ENCODE data around the gene SPCS2. TPM values are rescaled to one million over a fixed set of nuclear protein-coding genes. Genes with fewer than 3 reads are reported as not detected.
"Not testable (repeated sequence)": the region's sequence is repeated elsewhere in the genome, so short reads cannot be mapped to it uniquely, and the experiment has no call there.

SPCS2 gene
- total RNA-seq, 6 donors from 2014 or later = 15.5 to 150 (median 89.0) TPM

- DNase-seq = no peak
- no peaks in the 10 kb centered on the region for H3K9me3 ChIP-seq
- 67 to 78% methylated on average over 2 of the region's 2 CpGs for WGBS, 2 donors
- TF ChIP-seq POLR2A (IDR thresholded peaks at IDR 0.05) = no peak
- no peak for TF ChIP-seq EP300 (IDR thresholded peaks at IDR 0.05)
- TF ChIP-seq POLR2AphosphoS5 (IDR thresholded peaks at IDR 0.05) = no peak
- no peak for TF ChIP-seq CTCF (IDR thresholded peaks at IDR 0.05)
- H3K27ac ChIP-seq = no peak overlapping the region
- peaks cover 22 to 56% (median 30%) of the 10 kb centered on the region in 4 donors for H3K4me1 ChIP-seq
- no peaks in the 10 kb centered on the region for H3K27me3 ChIP-seq
- no peak for ATAC-seq (ENCODE audit: low FRiP score in 2 of 2)
- H3K4me3 ChIP-seq = no peak overlapping the region
- peaks cover 0 to 7% (median 0%) of the 10 kb centered on the region in 4 donors for H3K36me3 ChIP-seq
Observed at GRCh38 chr11:74952752-74953151, 3.7 kb downstream of the SPCS2 start.

GRCh38 chr11:74953451-74953850 is 4.4 kb downstream of the SPCS2 start:
- Histone ChIP-seq H3K27me3 (no peaks in the 10 kb centered on the region), H3K4me3 (no peak overlapping the region), H3K4me1 (peaks cover 27 to 51% (median 29%) of the 10 kb centered on the region in 4 donors), H3K36me3 (peaks cover 0 to 10% (median 0%) of the 10 kb centered on the region in 4 donors), H3K27ac (no peak overlapping the region), H3K9me3 (no peaks in the 10 kb centered on the region)
- TF ChIP-seq POLR2AphosphoS5 (IDR thresholded peaks at IDR 0.05) (no peak), EP300 (IDR thresholded peaks at IDR 0.05) (no peak), POLR2A (IDR thresholded peaks at IDR 0.05) (no peak), CTCF (IDR thresholded peaks at IDR 0.05) (no peak)
- no peak for ATAC-seq (ENCODE audit: low FRiP score in 2 of 2)
- 93 to 94% methylated on average over 5 of the region's 5 CpGs for WGBS, 2 donors
- no peak for DNase-seq

GRCh38 chr11:74954199-74954598 is 5.1 kb downstream of the SPCS2 start:
- H3K36me3 ChIP-seq = peaks cover 0 to 10% (median 0%) of the 10 kb centered on the region in 4 donors
- ATAC-seq (ENCODE audit: low FRiP score in 2 of 2) (no peak), DNase-seq (no peak)
- no peak overlapping the region for H3K4me3 ChIP-seq
- H3K9me3 ChIP-seq = no peaks in the 10 kb centered on the region
- peaks cover 28 to 50% (median 31%) of the 10 kb centered on the region in 4 donors for H3K4me1 ChIP-seq
- 91 to 100% methylated on average over 1 of the region's 1 CpG for WGBS, 2 donors
- TF ChIP-seq EP300 (IDR thresholded peaks at IDR 0.05) (no peak), CTCF (IDR thresholded peaks at IDR 0.05) (no peak), POLR2AphosphoS5 (IDR thresholded peaks at IDR 0.05) (no peak), POLR2A (IDR thresholded peaks at IDR 0.05) (no peak)
- H3K27me3 ChIP-seq = no peaks in the 10 kb centered on the region
- no peak overlapping the region for H3K27ac ChIP-seq

- no peak for TF ChIP-seq POLR2A (IDR thresholded peaks at IDR 0.05)
- Histone ChIP-seq H3K27ac (no peak overlapping the region), H3K4me1 (peaks cover 13 to 29% (median 21%) of the 10 kb centered on the region in 4 donors), H3K4me3 (no peak overlapping the region), H3K36me3 (peaks cover 0 to 14% (median 0%) of the 10 kb centered on the region in 4 donors), H3K27me3 (no peaks in the 10 kb centered on the region), H3K9me3 (no peaks in the 10 kb centered on the region)
- WGBS, 2 donors = 54 to 70% methylated on average over 4 of the region's 4 CpGs
- no peak for DNase-seq
- no peak for ATAC-seq (ENCODE audit: low FRiP score in 2 of 2)
Observed at GRCh38 chr11:74956397-74957015, 7.4 kb downstream of the SPCS2 start.

GRCh38 chr11:74957937-74958629 is 9.0 kb downstream of the SPCS2 start:
- peaks cover 7 to 27% (median 17%) of the 10 kb centered on the region in 4 donors for H3K4me1 ChIP-seq
- WGBS, 2 donors = 88 to 100% methylated on average over 1 of the region's 1 CpG
- DNase-seq (no peak), ATAC-seq (ENCODE audit: low FRiP score in 2 of 2) (no peak)
- H3K27me3 ChIP-seq = no peaks in the 10 kb centered on the region
- H3K9me3 ChIP-seq = no peaks in the 10 kb centered on the region
- no peak overlapping the region for H3K27ac ChIP-seq
- TF ChIP-seq POLR2A (IDR thresholded peaks at IDR 0.05) = no peak
- no peak for TF ChIP-seq CTCF (IDR thresholded peaks at IDR 0.05)
- no peak for TF ChIP-seq POLR2AphosphoS5 (IDR thresholded peaks at IDR 0.05)
- no peak for TF ChIP-seq EP300 (IDR thresholded peaks at IDR 0.05)
- peaks cover 0 to 18% (median 0%) of the 10 kb centered on the region in 4 donors for H3K36me3 ChIP-seq
- H3K4me3 ChIP-seq = no peak overlapping the region

GRCh38 chr11:74960128-74960527 is 11.1 kb downstream of the SPCS2 start:
- Histone ChIP-seq H3K4me1 (peaks cover 11 to 35% (median 15%) of the 10 kb centered on the region in 4 donors), H3K36me3 (peaks cover 0 to 18% (median 0%) of the 10 kb centered on the region in 4 donors)
- not testable (repeated sequence) for DNase-seq; H3K27me3 ChIP-seq; ATAC-seq (ENCODE audit: low FRiP score in 2 of 2); H3K9me3 ChIP-seq; H3K27ac ChIP-seq; H3K4me3 ChIP-seq
- 86 to 94% methylated on average over 6 of the region's 6 CpGs for WGBS, 2 donors

Measured in upper lobe of left lung (tissue), 6 donors.